NCI-H82 treated with DMSO at 0.1 percent for 48 hours (cell line): ENCODE data around the gene GMPPA.

ENCODE experiments used
- DNase-seq: peaks from one replicate; lab custom pipeline; 2025; ENCODE audit not compliant: unreplicated experiment; lab: John Stamatoyannopoulos, UW

The GMPPA gene

DNA sequence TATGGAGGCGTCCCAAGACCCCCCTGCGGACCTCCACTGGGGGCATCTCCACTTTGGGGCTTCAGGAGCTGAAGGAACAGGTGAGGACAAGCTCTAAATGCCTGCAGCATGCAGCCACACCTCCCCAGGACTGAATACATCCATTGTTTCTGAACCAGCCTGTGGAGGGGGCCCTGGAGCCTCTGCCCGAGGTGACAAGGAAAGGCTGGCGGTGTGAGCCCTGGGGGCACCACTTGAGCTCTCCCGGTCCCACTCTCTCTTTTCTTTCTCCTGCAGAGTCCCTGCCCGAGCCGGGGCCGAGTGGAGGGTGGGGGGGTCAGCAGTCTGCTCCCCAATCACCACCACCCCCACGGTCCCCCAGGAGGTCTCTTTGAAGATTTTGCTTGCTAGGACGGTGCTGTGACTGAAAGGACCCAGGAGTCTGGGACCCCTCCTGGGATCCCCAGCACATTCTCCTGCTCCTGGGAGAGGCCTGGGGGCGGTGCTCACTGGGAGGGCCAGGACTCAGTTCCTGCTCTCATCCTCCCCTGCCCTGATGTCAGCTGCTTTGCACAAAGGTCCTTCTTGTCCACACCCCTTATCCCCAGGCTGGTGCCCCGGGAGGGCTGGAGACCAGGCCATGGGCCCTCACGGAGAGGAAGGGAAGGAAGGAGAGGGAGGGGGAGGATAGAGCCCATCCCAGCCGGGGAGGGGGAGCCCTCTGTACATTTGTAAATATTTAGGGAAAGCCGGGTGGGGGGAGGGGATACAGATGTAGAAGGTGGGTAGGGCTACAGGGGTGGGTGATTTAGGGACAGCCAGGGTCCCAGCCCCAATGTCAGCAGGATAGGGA is 39.2 kb downstream of the GMPPA start:
- DNase-seq = no peak

DNA sequence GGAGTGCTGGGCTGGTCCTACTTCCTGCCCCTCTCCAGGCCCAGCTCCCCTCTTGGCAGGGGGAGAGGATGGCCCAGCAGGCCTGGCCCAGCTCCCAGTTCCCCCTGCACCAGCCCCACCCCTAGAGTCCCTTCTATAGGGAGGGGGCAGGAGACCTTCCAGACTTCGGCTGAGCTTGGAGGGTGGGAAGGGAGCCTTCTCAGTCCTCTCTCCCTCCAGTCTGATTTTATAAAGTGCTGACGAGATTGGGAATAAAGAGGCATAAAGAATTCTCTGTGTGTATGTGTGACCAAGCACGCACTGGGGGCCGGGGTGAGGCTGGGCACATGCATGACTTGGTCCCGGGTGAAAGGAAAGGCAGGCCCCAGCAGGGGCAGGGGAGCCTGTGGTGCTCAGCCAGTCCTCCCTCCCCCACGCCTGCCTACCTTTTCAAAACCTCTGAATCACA is 39.8 kb downstream of the GMPPA start:
- no peak for DNase-seq

DNA sequence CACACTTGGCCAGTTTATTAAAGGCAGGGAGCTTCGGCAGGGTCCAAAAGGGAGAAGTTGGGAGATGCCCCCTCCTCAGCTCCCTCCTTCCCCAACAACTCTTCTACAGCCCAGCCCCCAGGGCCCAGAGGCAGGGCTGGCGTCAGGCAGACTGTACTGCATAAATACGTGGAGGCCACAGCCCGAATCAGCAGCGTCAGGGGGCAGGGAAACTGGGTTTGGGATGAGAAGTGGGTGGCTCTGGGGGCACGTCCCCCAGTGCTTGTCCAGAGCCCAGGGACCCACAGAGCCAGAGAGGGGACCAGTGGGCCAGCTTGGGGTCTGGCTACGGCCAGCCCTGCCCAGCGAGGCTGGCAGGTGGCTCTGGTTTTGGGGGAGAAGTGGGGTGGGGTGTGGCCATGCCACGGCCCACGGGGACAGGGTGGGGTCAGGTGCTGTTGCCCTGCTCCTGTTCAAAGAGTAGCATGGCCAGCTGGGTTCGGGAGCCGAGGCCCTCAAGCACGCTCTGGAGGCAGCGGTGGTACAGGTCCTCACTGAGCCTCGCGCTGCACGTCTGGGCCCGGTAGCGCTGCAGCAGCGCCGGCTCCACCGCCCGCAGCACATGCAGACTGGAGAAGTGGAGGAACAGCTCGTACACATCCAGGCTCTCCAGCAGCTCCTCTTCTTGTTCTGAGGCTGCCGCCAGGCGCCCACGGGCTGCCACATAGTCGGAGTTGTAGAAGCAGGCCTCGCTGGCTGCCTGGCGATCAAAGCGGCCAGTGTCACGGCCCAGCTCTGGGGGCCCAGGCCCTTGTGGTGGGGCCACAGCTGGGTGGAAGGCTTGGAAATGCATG is 40.5 kb downstream of the GMPPA start:
- DNase-seq = no peak

DNA sequence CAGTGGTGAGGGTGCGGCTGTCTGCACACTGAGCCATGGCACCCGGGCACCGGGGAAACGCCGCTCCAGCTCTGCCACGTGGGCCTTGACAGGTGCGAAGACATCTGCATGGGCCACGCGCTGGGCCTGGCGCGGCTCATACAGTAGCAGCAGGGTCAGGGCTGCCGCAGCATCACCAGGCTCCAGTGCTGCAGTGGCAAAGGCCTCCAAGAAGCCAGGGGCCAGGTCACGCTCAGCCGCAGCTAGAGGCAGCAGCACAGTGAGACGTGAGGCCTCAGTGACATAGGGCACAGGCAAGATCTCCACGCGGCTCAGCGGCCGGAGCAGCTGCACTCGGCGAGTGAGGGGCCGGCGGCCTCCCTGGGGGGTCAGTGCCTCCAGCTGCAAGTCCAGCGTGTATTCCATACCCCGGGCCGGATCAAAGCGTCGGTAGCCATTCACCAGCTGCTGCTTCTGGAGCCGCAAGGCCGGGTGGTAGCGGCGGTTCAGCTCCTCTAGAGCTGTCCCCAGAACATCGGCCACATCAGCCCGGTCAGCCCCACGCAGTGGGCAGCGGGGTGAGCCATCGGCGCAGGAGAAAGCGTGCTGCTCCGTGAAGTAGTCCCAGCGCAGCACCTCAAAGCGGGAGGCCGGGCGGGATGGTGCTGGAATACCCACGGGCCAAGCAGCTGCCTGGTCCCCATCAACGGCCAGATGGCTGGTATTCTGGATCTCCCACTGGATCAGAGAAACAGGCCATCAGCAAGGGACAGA is 41.4 kb downstream of the GMPPA start:
- DNase-seq = no peak

DNA sequence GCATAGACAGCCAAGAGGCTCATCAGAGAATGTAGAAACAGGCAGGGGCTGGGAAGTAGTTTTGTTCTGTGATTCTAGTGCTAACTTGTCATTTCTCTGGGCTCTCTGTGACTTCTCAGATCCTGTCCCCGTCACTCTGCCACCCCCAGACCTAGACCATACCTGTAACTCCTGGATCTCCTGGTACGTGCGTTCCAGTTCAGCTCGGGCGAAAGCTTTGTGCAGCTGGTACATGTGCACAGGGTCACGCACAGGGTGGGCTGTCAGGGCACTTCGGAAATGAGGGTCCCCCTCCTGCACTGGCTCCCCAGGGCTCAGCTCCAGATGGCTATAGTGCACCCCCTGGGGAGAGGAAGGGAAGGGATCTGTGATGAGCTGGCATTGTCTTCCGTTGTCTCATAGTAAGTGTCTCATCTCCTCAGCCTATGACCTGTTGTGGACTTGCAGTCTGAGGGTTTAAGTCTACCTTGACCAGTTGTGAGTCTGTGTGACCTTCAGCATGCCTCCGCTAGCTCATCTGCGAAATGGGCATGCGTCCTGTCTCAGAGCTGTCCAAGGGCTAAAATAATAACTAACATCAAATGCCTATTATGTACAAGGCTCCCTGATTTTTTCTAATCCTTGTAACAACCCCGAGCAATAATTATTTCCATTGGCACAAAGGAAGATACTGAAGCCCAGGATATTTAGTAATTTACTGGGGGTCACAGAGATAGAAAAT is 42.3 kb downstream of the GMPPA start:
- no peak for DNase-seq

- DNase-seq = peak; percentile 83
Observed at GRCh38 chr2:219541611-219542180, 43.0 kb downstream of the GMPPA start.

GRCh38 chr2:219542931-219543595 is 44.4 kb downstream of the GMPPA start:
- DNase-seq = no peak

DNA sequence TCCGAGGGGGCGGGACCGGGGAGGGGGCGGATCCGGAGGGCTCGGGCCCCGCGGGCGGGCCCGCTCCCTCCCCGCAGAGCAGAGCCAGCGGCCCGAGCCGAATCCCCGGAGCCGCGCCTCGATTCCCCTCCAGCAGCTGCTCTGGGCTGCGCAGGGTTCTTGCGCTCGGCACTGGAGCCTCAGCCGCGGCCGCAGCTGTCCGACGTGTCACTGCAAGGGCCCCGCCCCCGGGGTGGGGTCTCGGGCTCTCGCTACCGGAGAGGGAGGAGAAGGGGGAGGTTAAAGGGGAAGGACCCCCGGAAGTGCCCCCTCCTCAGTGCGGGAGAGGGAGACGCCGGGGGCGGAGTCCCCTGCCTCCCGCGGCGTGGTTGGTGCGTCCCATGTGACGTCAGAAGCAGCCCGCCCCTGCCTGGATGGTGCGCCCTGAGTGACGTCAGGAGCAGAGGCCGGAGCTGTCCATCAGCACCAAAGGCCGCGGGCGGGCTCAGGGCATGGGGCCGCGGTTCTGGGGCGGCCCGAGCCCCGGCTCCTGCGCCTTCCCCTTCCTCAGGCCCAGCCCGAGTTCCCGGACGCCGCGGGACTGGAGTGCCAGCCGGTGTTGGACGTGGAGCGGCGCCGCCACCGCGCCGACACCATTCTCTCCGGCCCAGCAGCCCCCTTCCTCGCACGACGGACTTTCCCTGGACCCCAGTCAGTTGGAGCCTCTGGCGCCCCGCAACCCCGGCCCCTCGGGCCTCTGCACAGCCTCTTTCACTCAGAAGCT is 45.1 kb downstream of the GMPPA start, which contains the start of the genes CHPF and TMEM198:
Gene CHPF, minus strand, starts transcription at position 214 of the 763 bp plus-strand sequence. CDS start 271 bp downstream, outside the sequence.
Gene TMEM198, plus strand, starts transcription at position 433 of the 763 bp plus-strand sequence. CDS start 700 bp downstream, outside the sequence.
- DNase-seq = peak; percentile 93

DNA sequence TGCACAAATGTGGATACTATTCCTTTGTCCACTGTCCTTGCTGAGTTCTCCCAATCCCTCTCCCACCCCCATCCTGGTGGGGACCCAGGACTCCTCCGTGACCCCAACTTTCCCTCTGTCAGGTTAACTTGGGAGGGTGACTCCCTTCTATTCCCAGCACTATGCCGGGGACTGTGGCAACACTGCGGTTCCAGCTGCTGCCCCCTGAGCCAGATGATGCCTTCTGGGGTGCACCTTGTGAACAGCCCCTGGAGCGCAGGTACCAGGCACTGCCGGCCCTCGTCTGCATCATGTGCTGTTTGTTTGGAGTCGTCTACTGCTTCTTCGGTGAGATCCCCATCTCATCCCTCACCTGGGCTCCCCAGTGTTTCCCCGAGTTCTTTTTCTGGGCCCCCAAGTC is 45.9 kb downstream of the GMPPA start:
- no peak for DNase-seq

GRCh38 chr2:219545295-219545942 is 46.7 kb downstream of the GMPPA start:
- DNase-seq = no peak

- DNase-seq = no peak
Observed at GRCh38 chr2:219545943-219546352, 47.3 kb downstream of the GMPPA start.

DNA sequence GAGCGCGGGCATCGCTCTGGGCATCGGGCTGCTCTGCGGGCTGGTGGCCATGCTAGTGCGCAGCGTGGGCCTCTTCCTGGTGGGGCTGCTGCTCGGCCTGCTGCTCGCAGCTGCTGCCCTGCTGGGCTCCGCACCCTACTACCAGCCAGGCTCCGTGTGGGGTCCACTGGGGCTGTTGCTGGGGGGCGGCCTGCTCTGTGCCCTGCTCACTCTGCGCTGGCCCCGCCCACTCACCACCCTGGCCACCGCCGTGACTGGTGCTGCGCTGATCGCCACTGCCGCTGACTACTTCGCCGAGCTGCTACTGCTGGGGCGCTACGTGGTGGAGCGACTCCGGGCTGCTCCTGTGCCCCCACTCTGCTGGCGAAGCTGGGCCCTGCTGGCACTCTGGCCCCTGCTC is 48.9 kb downstream of the GMPPA start:
- DNase-seq = no peak

- no peak for DNase-seq
Observed at GRCh38 chr2:219548990-219549389, 50.3 kb downstream of the GMPPA start.

DNA sequence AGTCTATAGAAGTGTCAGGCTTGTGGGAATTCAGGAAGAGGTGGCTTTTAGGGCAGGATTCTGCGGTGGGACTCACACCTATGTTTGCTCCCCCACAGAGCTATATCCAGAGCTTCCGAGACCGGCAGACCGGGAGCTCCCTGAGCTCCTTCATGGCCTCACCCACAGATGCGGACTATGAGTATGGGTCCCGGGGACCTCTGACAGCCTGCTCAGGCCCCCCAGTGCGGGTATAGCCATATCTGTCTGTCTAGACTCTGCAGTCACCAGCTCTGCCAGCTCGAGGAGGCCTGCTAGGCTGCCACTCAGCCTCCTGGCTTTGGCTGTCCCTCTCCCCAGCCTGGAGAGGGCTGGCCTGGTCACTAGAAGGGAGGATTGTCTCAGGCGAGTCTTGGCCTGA is 50.9 kb downstream of the GMPPA start:
- no peak for DNase-seq

GRCh38 chr2:219551441-219552381 is 53.0 kb downstream of the GMPPA start:
- DNase-seq = no peak

DNA sequence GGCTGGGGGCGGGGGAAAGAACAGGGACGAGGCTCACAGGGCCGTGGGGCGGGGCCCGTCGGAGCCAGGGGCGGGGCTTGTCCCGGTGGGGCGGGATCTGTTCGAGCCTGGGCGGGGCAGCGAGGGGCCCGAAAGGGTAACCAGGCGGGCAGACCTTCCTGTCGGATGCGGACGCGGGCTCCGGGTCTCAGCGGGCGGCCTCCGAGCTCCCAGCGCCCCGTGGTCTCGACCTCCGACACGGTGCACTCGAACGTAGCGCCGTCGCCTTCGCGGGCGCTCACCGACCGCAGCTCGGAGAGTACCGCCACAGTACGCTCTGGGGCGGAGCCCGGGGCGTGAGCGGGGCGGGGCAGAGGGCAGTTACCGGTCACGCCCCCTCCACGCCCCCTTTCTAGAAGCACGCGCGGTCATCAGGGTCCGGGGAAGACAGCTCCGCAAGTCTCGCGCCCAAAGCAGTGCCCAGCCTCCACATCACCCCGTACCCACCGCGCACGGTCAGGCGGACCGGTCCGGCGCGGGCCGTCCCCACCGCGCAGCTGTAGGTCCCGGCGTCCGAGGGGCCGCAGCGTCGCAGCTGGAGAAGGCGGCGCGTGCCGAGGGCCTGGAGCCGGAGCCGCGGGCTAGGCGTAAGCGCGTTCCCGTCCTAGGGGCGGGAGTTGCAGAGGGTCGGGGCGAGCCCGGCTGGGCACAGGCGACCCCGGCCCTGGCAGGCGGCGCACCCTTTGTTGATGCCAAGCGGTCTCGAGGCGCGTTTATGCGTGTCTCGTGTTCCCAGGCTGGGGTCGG is 53.9 kb downstream of the GMPPA start:
- peak; percentile 69 for DNase-seq

DNA sequence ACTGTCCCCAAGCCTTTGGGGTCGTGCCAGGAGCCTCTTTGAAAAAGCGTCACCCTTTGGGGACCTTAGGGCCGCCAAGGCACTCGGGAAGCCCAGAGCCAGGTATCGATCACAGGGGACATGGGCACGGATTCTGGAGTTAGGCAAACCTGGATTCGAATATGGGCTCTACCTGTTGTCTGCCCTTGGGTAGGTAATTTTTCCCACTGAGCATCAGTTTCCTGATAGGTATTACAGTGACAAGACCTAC is 54.4 kb downstream of the GMPPA start:
- DNase-seq = no peak
